OCI-LY1 (cell line): ENCODE measurements around the gene GLT8D1.

Source experiments
- EZH2 ChIP-seq: fragments of 200-600 bp; sonication (generic), shearing (Covaris generic); IDR thresholded peaks from 2 replicates; pipeline ENCODE4 v1.8.0; 2017; ENCODE audit warnings: borderline replicate concordance, mixed run types, mild to moderate bottlenecking, antibody characterized with exemption, low read length, moderate library complexity, mixed read lengths
- TF ChIP-seq, protein P1 (sequence below): fragments of 200-600 bp; sonication (generic), shearing (Covaris generic); IDR thresholded peaks from 2 replicates; pipeline ENCODE4 v1.5.1; 2017; ENCODE audit warnings: mild to moderate bottlenecking, antibody characterized with exemption, low read length, moderate library complexity, mixed read lengths

DNA sequence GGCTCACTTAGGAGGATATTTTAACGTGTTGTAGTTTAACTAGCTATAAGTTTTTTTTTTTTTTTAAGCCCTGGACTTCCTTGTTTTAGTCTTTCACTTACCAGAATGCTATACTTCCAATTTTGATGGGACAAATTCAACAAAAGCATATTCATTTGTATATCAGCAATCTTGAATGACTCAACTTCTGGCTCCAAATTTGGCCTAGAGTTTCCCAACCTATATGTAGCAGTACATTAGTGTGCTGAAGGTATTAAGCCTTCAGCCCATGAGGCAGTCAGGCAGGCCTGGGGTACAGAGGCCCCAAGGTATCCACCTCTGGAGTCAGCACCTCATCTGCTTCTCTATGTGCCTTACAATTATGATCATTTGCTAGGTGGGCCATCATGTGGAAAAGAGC is 25.8 kb downstream of the GLT8D1 start:
- TF ChIP-seq, protein P1, sequence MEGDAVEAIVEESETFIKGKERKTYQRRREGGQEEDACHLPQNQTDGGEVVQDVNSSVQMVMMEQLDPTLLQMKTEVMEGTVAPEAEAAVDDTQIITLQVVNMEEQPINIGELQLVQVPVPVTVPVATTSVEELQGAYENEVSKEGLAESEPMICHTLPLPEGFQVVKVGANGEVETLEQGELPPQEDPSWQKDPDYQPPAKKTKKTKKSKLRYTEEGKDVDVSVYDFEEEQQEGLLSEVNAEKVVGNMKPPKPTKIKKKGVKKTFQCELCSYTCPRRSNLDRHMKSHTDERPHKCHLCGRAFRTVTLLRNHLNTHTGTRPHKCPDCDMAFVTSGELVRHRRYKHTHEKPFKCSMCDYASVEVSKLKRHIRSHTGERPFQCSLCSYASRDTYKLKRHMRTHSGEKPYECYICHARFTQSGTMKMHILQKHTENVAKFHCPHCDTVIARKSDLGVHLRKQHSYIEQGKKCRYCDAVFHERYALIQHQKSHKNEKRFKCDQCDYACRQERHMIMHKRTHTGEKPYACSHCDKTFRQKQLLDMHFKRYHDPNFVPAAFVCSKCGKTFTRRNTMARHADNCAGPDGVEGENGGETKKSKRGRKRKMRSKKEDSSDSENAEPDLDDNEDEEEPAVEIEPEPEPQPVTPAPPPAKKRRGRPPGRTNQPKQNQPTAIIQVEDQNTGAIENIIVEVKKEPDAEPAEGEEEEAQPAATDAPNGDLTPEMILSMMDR, result no peak
- no peak for TF ChIP-seq EZH2
